Hypothalamus (tissue), 51 donors: ENCODE data around the gene TSPYL4.

Source experiments
- DNase-seq, 51 donors: peaks; one replicate each; lab custom pipeline; 2025; lab: John Stamatoyannopoulos, UW

Gene TSPYL4

DNA sequence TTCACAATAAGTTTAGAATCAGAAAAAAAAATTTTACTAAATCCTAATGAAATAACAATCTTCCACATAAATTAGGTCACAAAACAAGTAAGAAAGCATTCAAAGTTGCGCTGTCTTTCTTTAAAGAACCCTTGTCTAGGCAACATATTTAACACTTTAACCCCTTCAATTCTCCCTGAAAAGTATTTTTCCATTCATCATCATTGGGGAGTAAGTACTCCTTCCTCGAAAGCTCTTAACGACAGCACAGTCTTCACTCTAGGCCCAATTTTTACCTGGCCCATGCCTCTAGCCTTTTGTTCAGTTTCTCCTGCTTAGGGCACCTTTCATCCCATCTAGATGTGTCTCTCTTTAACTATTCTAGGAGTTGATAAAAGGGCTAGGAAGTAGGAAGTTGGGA is 23.2 kb upstream of the TSPYL4 start:
- DNase-seq = no peak

DNA sequence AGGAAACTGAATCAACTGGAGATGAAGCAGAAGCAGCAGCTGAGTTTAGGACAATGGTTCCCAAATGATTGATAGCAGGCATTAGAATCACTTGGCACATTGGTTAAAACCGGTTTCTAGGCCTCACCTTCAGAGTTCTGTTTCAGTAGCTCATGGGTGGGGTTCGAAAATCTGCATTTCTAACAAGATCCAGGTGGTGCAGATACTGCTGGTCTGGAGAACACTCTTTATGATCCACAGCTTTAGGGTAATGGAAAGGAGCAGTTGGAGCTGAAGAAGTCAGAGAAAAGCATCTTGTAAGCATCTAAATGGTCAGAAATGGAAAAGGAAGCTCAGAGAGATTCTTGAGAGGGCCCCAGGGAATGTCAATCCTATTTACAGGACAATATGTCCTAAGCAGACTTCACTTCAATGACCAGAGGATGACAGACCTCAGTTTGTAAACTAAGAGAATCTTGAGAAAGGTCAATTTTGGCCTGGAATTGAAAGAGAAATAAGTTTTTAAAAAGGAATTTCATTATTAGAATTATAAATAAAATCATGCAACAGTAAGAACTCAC is 17.4 kb upstream of the TSPYL4 start:
- DNase-seq = no peak

DNA sequence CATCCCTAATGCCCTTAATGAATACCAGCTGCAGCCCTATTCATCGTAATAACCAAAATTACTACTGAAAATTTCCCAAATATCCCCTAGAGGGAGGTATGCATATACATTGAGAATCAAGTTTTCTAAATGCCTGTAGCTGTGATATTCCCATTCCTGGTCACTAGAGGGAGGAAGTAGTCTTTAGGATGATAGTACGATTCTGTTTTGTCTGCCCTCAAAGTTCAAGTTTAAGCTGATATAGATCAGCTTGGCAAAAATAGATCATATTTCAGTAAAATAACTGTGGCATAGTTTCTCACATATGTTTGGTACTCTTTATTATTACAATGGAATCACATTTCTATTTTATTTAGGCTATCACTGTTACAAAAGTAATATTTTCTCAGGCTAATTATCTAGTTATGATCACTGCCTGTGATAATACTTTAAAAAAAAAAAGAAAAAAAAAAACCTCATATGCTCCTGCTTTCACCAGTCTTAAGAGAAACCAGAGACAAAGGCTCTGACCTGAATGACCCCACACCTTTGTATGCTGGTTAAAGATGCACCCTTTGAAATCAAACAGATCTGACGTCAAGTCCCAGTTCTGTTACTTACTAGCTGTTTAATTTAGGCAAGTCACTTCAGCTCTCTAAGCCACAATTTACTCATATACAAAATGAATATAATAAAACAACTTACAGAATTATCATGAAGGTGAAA is 14.9 kb upstream of the TSPYL4 start:
- DNase-seq = peak in 1 of 51 donors; percentile 14

DNA sequence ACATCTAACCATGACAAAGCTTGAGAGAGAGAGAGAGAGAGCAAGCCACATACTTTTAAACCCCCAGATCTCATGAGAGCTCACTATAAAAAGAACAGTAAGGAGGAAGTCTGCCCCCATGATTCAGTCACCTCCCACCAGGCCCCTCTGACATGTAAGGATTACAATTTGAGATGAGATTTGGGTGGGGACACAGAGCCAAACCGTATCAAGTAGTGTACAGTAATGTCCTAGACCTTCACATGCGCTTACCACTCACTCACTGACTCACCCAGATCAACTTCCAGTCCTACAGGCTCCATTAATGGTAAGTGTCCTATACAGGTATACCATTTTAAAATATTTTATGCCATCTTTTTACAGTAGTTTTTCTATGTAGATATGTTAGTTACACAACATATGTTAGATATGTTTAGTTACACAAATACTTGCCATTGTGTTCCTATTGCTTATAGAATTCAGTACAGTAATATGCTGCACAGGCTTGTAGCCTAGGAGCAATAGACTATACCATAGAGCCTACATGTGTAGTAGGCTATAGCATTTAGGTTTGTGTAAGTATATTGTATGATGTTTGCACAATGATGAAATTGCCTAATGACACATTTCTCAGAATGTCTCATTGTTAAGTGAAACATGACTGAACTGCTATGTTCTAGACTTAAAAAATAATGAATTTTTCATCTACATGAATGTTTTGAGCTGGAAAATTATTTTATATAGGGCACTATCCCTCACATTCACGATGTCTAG is 14.1 kb upstream of the TSPYL4 start:
- no peak for DNase-seq

DNA sequence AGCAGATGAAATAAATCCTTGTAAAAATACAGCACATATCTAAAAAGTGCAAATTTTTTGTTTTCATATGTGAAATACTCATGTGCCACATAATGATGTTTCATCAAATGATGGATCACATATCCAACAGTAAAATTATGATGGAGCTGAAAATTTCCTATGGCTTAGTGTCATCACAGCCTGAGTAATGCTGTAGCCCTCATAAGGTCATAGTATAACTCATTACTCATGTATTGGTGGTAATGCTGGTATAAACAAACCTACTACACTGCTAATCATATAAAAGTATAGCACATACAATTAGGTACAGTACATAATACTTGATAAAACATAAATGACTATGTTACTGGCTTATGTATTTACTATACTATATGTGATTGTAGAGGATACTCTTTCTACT is 12.9 kb upstream of the TSPYL4 start:
- DNase-seq = no peak

DNA sequence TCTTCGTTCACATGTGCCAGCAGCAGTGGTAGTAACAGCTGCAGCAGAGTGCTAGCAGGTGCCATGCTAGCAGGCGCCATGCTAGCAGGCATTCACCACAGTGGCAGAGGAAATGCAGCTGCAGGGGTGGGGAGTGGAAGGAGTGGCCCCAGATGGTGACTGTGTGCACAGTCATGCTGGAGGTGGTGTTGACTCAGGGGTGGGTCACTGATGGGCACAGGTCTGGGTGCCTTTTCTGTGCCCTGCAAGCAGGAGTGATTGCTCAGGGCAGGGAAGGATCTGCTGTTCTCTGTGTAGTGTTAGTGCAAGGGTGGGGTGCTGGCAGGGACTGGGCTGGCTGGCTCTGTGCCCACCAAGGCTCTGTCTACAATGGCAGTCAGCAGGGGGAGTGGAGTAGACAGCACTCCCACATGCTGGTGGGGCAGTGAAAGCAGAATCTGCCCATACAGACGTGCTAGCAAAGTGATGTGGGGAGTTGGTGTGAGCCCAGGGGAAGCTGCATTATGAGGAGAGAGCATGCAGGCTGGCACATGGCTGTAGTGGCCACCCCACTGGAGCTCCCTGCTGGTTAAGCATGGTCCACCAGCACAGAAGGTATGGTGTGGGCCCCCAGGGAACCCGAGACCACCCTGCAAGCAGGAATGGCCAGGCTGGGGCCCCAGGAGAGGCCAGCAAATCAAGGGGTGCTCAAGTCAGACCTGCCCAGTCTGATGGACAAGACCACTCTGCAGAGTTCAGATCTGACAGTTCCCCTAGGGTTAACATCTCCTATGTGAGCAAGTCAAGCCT is 11.4 kb upstream of the TSPYL4 start:
- DNase-seq = no peak

DNA sequence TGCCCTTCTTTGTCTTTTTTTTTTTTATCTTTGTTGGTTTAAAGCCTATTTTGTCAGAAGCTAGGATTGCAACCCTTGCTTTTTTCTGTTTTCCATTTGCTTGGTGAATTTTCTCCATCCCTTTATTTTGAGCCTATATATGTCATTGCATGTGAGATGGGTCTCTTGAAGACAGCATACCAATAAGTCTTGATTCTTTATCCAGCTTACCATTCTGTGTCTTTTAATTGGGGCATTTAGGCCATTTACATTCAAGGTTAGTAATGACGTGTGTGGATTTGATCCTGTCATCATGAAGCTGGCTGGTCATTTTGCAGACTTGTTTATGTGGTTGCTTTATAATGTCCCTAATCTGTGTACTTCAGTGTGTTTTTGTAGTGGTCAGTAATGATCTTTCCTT is 9.5 kb upstream of the TSPYL4 start:
- DNase-seq = no peak

DNA sequence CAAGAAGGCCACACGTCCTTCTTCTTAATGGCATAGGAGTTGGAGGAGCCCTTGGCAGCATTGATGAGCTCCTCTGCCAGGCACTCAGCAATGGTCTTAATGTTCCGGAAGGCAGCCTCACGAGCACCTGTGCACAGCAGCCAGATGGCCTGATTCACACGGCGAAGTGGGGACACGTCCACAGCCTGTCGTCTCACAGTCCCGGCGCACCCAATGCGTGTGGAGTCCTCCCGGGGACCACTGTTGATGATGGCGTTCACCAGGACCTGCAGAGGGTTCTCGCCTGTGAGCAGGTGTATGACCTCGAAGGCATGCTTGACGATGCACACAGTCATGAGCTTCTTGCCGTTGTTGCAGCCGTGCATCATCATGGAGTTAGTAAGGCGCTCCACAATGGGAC is 4.6 kb upstream of the TSPYL4 start:
- DNase-seq = no peak

DNA sequence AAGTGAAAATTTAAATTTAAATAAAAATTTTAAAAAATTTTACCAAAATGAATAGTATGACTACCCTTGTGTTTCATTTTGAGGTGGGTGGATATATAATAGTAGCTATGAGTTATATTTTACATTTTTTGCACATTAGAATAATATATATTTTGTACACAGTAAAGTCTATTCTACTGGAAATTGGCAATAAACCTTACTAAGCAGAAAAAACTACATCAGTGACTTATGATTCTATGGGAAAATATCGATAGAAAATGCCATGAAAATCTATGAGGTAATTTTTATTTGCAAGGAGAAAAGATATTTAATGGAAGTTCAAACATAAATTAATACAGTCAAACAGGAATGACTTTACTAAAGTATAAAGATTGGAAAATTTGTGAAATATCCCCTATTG is 2.8 kb upstream of the TSPYL4 start:
- no peak for DNase-seq

DNA sequence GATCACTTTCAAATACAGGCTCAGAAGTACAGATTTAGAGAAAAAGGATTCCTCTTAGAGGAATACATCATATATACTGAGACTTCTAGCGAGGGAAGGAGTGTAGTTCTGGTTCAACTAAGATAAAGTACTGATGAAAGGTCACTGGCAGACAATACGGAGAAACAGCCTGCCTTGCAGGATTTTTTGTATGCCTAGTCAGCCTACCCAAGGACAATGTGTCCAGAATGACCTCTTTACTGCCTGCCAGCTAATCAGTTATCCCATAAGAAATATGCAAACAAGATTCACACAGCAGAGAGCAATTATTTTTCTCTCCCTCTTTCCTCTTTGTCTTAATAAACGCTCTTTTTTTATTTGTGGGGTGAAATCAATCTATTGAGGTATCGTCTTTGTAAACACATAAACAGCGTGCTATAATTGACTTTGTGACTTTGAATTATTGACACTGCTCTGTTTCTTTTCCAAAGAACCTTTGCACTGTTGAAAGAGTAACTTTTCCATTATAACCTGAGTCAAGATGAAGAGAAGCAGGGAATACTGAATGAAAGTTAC is 1.4 kb upstream of the TSPYL4 start:
- DNase-seq = no peak

DNA sequence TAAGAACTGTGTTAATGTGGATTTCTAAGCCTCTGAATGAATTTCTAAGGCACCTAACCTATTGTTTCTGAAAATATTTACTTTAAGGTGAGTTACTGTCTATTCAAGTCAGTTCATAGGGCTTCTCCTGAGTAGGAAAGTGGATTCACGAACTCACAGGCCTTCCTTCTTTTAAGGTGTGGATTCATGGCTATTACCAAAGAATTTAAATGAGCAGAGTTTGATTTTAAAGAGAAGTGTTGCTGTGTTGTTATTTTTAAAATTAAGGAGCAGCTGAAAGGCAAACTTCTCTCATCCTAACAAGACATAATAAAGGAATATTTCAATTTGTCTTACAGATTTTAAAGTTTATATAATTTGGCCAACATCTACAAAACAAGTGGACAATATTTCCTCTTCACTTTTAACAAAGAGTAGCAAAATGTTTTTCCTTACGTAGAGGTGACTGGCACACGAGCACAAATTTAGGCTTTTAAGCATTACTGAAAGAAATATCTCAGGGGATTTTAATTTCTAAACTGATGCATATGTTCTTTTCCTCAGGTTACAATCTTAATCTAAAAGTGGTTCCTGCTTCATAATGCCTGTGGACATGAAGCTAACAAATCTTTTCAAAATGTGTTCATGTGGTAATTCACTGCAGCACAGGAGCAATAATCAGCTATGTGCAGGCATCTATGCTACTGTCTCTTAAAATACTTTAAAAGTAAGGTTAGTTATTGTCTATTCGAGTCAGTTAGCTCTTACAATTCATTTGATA is 602 bp upstream of the TSPYL4 start:
- no peak for DNase-seq

DNA sequence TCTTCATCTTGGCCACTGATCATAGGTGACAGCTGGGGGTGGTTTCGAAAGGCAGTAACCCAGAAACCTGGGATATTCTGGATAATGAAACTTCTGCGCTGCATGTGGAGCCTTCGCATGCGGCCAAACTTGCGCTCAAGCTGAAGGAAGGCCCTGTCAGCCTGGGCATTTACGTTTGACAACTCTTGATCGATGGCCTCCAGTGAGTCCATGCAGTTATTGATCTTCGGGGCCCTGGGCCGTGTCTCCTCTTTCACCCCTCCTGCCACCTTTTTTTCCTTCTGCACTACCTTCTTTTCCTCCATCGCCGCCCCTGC is 729 bp downstream of the TSPYL4 start:
- peak in 1 of 51 donors; percentile 63 for DNase-seq

DNA sequence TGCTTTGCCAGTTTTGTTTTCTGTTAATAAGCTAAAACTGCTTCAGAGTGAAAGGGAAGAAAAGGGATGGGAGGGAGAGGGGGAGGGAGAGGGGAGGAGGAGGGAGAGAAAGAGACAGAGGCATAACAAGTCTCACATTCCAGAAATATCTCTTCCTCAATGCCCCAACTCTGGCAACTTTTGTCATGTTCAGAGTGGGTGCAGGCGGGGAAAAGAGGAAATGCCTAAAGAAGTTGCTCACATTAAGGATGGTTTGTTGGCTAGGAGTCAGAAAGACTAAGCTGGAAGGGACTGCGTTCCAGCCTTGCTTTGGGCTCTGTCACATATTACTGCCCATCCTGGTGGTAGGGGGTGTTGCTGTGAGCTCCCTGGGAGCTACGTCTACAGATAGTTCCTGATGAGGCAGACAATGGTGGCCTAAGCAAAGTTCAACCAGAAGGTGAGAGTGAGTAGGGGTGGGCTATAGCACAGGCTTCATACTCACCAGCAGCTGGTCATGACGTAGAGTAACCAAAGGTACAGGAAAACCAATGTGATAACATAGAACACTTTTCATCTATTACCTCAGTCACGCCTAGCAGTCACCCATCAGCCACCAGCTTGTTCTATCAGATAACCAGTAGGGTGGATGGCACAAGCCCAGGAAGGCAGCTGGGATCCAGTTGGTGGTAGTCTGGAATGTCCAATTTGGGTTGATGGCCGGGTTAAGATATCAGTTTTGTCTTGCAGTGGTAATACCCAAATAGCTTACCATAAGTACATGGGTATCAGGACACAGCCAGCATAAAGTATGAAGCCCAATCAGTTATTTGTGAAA is 2.1 kb downstream of the TSPYL4 start:
- DNase-seq = no peak

DNA sequence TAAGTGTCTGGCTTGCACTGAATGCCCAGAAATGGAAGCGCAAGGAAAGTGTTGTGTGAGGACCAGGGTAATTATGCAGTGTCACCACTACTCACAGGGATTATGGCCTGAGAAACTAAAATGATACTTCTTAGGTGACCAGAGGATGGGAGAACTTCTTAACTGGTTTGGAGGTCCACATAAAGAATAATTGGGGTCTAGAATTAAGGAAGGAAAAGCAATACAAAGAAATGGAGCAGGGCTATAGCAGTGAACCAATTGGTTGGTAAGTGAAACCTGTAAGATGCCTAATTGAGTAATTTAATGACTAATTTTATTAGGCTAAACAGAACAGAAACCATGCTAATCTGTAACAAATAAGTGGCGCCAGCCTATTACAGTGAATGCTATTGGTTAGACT is 5.3 kb downstream of the TSPYL4 start:
- no peak for DNase-seq

DNA sequence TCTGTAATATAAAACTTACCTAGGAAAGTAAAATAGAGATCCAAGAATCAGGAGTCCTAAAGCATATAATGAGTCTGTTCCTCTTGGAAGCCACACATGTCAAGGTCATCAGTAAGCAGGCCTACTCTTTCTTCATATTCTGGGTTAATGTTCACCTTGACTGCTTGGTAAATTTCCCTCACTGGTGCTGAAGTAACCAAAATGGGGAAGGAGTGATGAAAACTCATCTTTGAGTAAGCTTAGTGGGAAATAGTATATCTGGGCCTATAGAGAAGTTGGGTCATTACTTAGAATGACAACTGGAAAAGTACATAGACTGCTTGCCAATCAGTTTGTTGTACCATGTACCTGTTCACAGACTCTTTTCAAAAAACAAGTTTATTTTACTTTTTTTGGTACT is 6.6 kb downstream of the TSPYL4 start:
- no peak for DNase-seq

DNA sequence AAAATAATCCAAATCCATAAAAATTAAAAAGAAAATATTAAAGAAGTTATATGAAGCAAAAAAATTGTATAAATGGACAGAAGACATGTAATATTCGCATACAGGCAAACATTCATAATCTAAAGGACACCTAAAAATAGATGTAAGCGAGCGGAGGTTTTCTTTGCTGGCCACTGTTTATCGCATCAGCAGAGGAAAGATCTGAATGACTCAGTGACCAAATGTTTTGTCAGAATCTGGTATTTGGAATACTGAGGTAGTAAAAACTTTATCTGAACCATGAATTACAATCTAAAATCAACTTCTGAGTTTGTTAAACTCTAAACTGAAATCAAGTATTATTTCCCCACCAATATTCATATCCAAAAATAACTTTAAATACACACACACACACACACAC is 7.8 kb downstream of the TSPYL4 start:
- DNase-seq = no peak

DNA sequence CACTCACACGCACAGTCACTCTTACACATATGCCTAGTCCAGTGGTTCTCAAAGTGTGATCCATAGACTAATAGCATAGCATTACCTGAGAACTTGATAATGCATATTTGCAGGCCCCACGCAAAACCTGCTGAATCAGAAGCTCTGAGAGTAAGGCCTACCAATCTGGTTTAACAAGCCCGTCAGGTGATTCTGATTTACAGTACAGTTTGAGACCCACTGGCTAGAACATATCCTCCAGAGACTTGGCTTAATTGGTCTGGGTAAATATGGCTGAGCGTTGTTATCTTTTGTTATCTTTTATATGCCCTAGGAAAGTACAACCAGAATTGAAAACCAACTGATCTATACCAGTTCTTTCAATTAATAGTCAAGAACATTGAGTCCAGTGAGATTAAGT is 9.6 kb downstream of the TSPYL4 start:
- DNase-seq = no peak

DNA sequence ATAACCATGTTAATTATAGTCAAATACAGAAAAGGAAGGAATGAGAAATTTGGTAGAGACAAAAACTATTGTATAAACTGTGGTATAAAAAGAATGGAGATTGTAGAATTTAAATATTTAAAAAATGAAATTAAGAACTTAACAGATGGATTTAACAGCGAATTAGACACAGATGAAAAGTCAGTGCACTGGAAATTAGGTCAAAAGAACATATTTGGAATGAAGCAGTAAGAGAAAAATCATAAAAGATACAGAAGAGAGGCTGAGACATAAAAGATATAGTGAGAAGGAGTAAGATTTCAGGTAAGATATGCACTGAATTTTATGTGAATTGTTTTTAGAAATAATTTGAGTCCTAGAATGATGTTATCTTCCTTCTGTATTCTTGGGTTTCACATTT is 14.0 kb downstream of the TSPYL4 start:
- no peak for DNase-seq

DNA sequence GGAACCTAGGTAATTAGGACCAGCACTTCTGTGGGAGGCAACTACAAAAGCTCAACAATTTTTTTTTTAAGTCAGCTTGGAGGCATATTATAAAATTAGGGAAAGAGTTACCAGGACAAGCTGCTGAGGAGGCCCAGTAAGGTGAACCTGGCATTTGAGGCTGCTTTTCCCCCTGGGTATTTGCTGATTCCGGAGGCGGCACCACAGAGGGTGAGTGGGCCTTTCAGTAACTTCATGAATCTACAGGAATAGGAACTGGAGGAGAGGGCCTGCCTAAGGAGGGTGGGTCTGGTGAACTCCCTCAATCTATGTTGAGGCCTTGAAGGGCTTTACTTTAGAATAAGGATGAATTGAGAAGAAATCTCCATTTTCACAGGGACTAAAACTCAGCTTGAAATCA is 14.6 kb downstream of the TSPYL4 start:
- DNase-seq = no peak

DNA sequence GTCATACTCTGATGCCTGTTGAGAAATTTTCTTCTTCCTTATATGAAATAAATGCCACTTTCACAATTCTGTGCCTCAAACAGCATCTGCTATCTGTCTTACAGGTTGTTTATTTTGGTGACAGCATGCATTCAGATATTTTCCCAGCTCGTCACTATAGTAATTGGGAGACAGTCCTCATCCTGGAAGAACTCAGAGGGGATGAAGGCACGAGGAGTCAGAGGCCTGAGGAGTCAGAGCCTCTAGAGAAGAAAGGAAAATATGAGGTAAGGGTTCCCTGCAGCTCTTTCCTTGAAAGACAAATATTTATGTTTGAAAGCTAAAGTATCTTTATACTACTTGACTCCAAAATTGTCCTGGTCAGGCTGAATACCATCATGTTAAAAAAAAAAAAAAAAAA is 15.8 kb downstream of the TSPYL4 start:
- DNase-seq = no peak
